Ectodermal cell (in vitro differentiated cells): ENCODE measurements around the gene A1CF.
"Not testable (repeated sequence)": the region's sequence is repeated elsewhere in the genome, so short reads cannot be mapped to it uniquely, and the experiment has no call there.

Source experiments
- H3K27ac ChIP-seq: 2 replicates; pipeline ENCODE4 v1.7.0; 2013; ENCODE audit warnings: mild to moderate bottlenecking, low read depth, low read length; ENCODE audit not compliant: insufficient read depth, poor library complexity, severe bottlenecking
- H3K27me3 ChIP-seq: 2 replicates; pipeline ENCODE4 v1.7.0; 2013; ENCODE audit warnings: mild to moderate bottlenecking, low read length; ENCODE audit not compliant: insufficient read depth, control insufficient read depth, poor library complexity, severe bottlenecking
- H3K36me3 ChIP-seq: one replicate; pipeline ENCODE4 v1.7.0; 2013; ENCODE audit warnings: low read length; ENCODE audit not compliant: control insufficient read depth, insufficient read depth
- H3K4me1 ChIP-seq: one replicate; pipeline ENCODE4 v1.7.0; 2013; ENCODE audit warnings: low read length; ENCODE audit not compliant: control insufficient read depth, insufficient read depth
- H3K4me3 ChIP-seq: 2 replicates; pipeline ENCODE4 v1.7.0; 2013; ENCODE audit warnings: low read depth, low read length, control low read depth; ENCODE audit not compliant: insufficient read depth
- H3K9me3 ChIP-seq: 2 replicates; pipeline ENCODE4 v1.7.0; 2013; ENCODE audit warnings: mild to moderate bottlenecking, low read length, moderate library complexity; ENCODE audit not compliant: control insufficient read depth
- WGBS, 2 experiments: methylation state at CpG; one replicate each; pipeline ENCODE4 v1.1.7; 2013; ENCODE audit warnings: missing lambda C conversion rate in 2 of 2; 5-methylcytosine and 5-hydroxymethylcytosine counted together

Gene A1CF

GRCh38 chr10:50796693-50797092 is 88.7 kb downstream of the A1CF start:
- Histone ChIP-seq H3K36me3 (no peaks in the 10 kb centered on the region), H3K4me1 (no peaks in the 10 kb centered on the region), H3K27ac (no peak overlapping the region), H3K9me3 (no peaks in the 10 kb centered on the region), H3K27me3 (no peaks in the 10 kb centered on the region), H3K4me3 (no peak overlapping the region)
- 83 to 100% methylated on average over 1 of the region's 1 CpG for WGBS, 2 experiments

- no peaks in the 10 kb centered on the region for H3K36me3 ChIP-seq
- H3K4me3 ChIP-seq: no peak overlapping the region
- no peaks in the 10 kb centered on the region for H3K9me3 ChIP-seq
- H3K27me3 ChIP-seq: no peaks in the 10 kb centered on the region
- no peaks in the 10 kb centered on the region for H3K4me1 ChIP-seq
- no peak overlapping the region for H3K27ac ChIP-seq
These were observed 90.9 kb downstream of the A1CF start for GRCh38 chr10:50794490-50794889.

GRCh38 chr10:50788951-50789945 is 96.2 kb downstream of the A1CF start:
- no peak overlapping the region for H3K4me3 ChIP-seq
- no peak overlapping the region for H3K27ac ChIP-seq
- H3K4me1 ChIP-seq: no peaks in the 10 kb centered on the region
- H3K36me3 ChIP-seq: no peaks in the 10 kb centered on the region
- WGBS, 2 experiments: 76% methylated on average over 1 of the region's 1 CpG; no CpG with 5 or more reads in 1 of the 2 experiments
- no peaks in the 10 kb centered on the region for H3K27me3 ChIP-seq
- H3K9me3 ChIP-seq: no peaks in the 10 kb centered on the region

GRCh38 chr10:50787962-50788361 is 97.5 kb downstream of the A1CF start:
- not testable (repeated sequence) for H3K36me3 ChIP-seq, H3K4me1 ChIP-seq, H3K27ac ChIP-seq, H3K9me3 ChIP-seq, H3K27me3 ChIP-seq, H3K4me3 ChIP-seq
- WGBS, 2 experiments: 69 to 73% methylated on average over 5 of the region's 5 CpGs

GRCh38 chr10:50782017-50782416 is 103.4 kb downstream of the A1CF start:
- not testable (repeated sequence) for H3K4me3 ChIP-seq, H3K27me3 ChIP-seq, H3K36me3 ChIP-seq, H3K9me3 ChIP-seq, H3K27ac ChIP-seq, H3K4me1 ChIP-seq

- H3K27me3 ChIP-seq, H3K9me3 ChIP-seq, H3K36me3 ChIP-seq, H3K4me3 ChIP-seq, H3K27ac ChIP-seq, H3K4me1 ChIP-seq: not testable (repeated sequence)
- 78 to 88% methylated on average over 1 of the region's 1 CpG for WGBS, 2 experiments
These were observed 105.4 kb downstream of the A1CF start for GRCh38 chr10:50780036-50780435.

GRCh38 chr10:50774868-50775267 is 110.6 kb downstream of the A1CF start:
- H3K4me1 ChIP-seq, H3K27ac ChIP-seq, H3K27me3 ChIP-seq, H3K4me3 ChIP-seq, H3K36me3 ChIP-seq, H3K9me3 ChIP-seq: not testable (repeated sequence)
- WGBS, 2 experiments: 100% methylated on average over 1 of the region's 2 CpGs

GRCh38 chr10:50772042-50772441 is 113.4 kb downstream of the A1CF start:
- H3K27ac ChIP-seq, H3K9me3 ChIP-seq, H3K36me3 ChIP-seq, H3K27me3 ChIP-seq, H3K4me1 ChIP-seq, H3K4me3 ChIP-seq: not testable (repeated sequence)
- WGBS, 2 experiments: no CpG with 5 or more reads among the region's 3 CpGs

- not testable (repeated sequence) for H3K27ac ChIP-seq, H3K4me3 ChIP-seq, H3K27me3 ChIP-seq, H3K9me3 ChIP-seq, H3K4me1 ChIP-seq, H3K36me3 ChIP-seq
- 97 to 100% methylated on average over 3 of the region's 5 CpGs for WGBS, 2 experiments
These were observed 118.5 kb downstream of the A1CF start for GRCh38 chr10:50766774-50767513.
